ENCODE results near the gene CNPY4.

CNPY4 gene

DNA sequence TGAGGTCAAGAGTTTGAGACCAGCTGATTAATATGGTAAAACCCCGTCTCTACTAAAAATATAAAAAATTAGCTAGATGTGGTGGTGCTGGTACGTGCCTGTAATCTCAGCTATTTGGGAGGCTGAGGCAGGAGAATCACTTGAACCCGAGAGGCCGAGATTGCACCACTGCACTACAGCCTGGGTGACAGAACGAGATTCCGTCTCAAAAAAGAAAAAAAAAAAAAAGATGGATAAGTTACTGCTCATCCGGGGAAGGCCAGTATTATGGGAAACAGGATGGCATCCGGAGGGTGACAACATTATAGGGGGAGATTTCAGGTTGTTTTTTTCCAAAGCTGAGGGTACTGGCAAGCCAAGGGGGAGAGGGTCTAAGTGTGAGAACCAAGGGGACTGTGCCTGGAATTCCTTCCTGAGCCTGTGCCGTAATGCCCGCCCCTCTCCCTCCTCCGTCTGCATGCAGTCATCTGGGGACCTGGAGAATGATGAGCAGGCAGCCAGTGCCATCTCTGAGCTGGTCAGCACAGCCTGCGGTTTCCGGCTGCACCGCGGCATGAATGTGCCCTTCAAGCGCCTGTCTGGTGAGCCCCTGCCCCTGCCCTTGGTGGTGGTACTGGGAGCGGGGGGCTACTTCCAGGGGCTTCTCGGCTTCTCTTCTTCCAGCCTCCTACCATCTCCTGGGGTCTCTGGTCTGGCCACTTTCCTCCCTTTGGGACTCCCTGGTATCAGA is 33.7 kb downstream of the CNPY4 start:
- ChIA-PET POLR2A (ENCODE audit: low non-redundant PET) (no interaction called here), CTCF (no interaction called here)
- TF ChIP-seq, protein P1, sequence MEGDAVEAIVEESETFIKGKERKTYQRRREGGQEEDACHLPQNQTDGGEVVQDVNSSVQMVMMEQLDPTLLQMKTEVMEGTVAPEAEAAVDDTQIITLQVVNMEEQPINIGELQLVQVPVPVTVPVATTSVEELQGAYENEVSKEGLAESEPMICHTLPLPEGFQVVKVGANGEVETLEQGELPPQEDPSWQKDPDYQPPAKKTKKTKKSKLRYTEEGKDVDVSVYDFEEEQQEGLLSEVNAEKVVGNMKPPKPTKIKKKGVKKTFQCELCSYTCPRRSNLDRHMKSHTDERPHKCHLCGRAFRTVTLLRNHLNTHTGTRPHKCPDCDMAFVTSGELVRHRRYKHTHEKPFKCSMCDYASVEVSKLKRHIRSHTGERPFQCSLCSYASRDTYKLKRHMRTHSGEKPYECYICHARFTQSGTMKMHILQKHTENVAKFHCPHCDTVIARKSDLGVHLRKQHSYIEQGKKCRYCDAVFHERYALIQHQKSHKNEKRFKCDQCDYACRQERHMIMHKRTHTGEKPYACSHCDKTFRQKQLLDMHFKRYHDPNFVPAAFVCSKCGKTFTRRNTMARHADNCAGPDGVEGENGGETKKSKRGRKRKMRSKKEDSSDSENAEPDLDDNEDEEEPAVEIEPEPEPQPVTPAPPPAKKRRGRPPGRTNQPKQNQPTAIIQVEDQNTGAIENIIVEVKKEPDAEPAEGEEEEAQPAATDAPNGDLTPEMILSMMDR (conservative IDR thresholded peaks at IDR 0.05; ENCODE audit: low read depth), result no peak

DNA sequence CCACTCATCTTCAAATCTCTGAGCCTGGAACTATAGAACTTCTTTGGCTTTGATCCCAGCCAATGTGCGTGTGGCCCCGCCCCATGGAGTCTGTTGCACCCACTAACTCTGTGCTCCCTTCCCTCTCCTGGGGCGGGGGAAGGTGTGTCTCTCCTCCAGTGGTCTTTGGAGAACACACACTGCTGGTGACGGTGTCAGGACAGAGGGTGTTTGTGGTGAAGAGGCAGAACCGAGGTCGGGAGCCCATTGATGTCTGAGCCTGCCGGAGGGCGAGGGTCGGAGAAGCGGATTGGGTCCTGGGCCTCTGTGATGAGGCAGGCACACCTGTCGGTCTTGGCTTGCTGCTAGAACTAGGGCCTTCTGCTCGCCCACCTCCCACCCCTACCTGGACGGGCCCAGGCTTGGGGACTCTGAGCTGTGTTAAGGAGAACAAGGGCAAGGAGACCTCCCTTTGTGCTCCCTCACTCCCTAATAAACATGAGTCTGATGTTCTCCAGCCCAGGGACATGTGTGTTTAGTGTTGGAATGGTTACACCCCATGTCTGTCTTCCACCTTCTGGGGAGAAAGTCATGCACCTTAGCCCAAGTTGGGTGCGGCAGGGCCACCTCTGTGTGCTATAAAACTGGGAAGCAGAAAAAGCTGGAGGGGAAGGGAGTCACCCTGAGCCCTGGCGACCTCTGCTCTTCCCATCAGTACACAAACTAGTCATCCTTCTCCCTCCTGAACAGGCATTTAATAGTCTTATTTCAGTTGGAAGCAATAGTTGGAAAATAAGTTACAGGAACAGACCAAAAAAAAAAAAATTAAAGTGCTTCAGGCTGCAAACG is 34.5 kb downstream of the CNPY4 start:
- DNase-seq (ENCODE audit: low spot score), result no peak
- POLR2A ChIA-PET (ENCODE audit: low non-redundant PET), result interaction anchor here (1.4 kb wide), 1 partner anchor 274 kb away, joined by 4 read pairs; the partner anchor contains the start of gene ZCWPW1
- TF ChIP-seq, protein P1 (conservative IDR thresholded peaks at IDR 0.05; ENCODE audit: low read depth), result no peak
- H3K27ac ChIP-seq, result peak overlapping the region; percentile 93
- CTCF ChIA-PET, result interaction anchor here (0.8 kb wide), 1 partner anchor 21 kb away, joined by 3 read pairs; no protein-coding TSS in a partner anchor

More for the DNA sequence above, 33.7 kb downstream of the CNPY4 start:
- H3K27ac ChIP-seq, result peak overlapping the region; percentile 93
- no peak for DNase-seq (ENCODE audit: low spot score)

DNA sequence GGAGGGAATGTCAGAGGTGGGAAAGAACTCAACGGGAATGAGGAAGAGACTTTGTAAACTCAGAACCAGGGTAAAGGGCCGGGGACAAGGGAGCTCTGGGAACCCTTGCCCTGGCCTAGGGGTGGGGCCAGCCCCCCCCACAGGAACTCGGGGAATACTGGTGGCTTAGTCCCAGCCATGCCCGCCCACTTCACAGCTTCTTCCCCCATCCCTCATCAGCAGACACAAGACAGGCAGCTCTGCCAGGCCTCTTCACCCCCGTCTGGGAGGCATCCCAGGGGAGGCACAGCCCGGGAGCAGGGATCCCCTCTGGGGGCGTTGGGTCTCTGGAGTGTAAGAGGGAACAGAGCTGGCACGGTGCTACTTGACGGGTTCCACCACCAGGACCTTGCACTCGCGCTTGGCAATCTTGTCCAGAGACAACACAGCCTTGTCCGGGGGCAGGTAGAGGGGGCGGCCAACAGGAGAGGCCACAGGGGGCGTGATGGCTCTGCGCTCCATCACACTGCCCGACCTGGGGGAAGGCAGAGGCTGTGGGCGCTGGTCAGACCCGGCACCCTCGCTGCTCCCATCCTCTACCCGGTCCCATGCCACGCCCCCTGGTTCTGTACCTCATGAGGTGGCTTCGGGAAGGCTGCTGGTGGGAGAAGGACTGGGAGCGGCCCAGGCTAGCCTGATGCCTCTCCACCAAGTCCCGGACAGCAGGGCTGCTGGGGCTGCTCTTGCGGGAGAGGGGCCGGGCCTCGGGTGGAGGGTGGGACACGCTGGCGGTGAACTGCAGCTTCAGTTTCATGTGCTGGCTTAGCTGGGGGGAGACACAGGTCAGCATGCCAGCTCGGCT is 35.4 kb downstream of the CNPY4 start:
- H3K27ac ChIP-seq, result peak overlapping the region; percentile 93
- ChIA-PET POLR2A (ENCODE audit: low non-redundant PET) (interaction anchor here (0.6 to 1.4 kb wide), 2 partner anchors 62 to 273 kb away, joined by 3 to 4 read pairs; partner anchors contain the start of gene ZCWPW1), CTCF (interaction anchor here (0.6 to 1.1 kb wide), 4 partner anchors 22 to 989 kb away, joined by 3 to 7 read pairs (median 3); no protein-coding TSS in a partner anchor)
- TF ChIP-seq, protein P1 (conservative IDR thresholded peaks at IDR 0.05; ENCODE audit: low read depth), result no peak
- no peak for DNase-seq (ENCODE audit: low spot score)

DNA sequence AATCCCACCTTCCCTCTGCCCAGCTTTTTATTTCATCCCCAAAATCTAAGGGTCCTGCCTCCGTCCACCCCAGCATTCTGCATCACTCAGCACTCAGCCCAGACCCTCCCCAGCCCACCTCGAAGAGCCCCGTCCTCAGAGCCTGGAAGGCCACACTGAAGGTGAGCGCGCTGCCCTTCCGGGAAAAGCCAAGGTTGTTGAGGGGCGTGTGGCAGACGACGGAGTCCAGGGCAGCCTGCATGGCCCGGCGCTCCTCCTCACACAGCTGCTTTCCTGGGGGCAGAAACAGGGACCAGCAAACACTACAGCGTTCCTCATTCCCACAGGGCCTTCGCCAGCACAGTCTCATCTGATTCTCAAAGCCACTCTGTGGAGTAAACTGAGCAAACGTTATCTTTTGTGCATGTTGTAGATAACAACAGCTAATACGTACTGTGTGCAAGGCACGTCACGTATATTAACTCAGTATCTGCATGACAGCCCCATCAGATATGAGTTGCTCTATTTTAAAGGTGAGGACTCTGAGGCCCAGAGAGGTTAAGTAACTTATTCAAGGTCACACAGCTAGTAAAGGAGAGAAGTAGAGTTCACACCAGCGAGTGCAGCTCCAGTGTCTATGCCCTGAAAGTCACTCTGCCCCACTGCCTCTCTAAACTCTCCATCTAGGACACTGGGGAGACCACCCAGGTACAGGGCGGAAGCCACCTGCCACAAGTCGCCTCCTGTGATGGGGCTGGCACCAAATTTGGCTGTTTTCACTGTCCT is 36.3 kb downstream of the CNPY4 start:
- CTCF ChIA-PET, result interaction anchor here (0.6 to 1.1 kb wide), 2 partner anchors 21 to 23 kb away, joined by 3 read pairs; no protein-coding TSS in a partner anchor

DNA sequence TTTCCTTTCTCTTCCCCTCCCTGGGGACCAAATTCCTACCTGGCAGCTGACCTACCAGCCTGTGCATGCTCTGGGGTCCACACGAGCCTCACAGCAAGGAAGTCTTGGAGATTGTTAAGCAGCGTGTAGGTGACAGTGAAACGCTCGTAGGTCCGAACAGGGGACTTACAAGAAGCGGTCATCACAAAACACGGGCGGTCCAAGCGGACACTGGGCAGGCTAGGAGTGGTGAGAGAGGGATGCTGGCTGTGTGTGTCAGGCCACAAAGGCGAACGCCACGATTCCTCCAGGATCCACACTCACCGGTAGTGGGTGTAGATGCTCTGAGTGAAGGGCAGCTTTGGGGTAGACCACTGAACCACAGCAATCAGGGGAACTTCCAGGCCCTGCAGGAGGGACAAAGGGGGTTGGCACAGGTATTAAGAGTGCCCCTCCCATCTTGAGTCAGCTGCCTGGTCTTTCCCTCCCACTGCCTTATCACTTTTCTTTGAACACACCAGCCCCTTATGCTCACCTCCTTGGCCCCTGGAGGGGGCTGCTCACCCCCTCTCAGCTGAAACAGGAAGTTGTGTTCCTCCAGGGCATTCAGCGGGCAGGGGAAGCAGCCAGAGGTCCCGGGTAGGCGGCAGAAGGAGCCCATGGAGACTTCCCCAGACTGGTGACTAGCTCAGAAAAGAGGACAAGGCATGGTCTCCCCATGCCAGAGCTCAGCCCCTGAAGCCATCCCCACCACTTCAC is 37.1 kb downstream of the CNPY4 start:
- peak overlapping the region; percentile 93 for H3K27ac ChIP-seq
- DNase-seq (ENCODE audit: low spot score), result no peak
- POLR2A ChIA-PET (ENCODE audit: low non-redundant PET), result no interaction called here
- CTCF ChIA-PET, result interaction anchor here (0.5 to 1.1 kb wide), 2 partner anchors 24 to 30 kb away, joined by 3 to 5 read pairs; partner anchors contain the start of gene MBLAC1
- TF ChIP-seq, protein P1 (conservative IDR thresholded peaks at IDR 0.05; ENCODE audit: low read depth), result no peak

More for the DNA sequence above, 36.3 kb downstream of the CNPY4 start:
- peak overlapping the region; percentile 93 for H3K27ac ChIP-seq
- TF ChIP-seq, protein P1 (conservative IDR thresholded peaks at IDR 0.05; ENCODE audit: low read depth), result no peak
- POLR2A ChIA-PET (ENCODE audit: low non-redundant PET), result interaction anchor here (0.5 to 1.4 kb wide), 2 partner anchors 21 to 273 kb away, joined by 4 read pairs; partner anchors contain the start of gene ZCWPW1
- no peak for DNase-seq (ENCODE audit: low spot score)
